ENCODE measurements around the gene CIITA.

GRCh38 chr16:10934325-10935107, 57.5 kb downstream of the CIITA start:
- TF ChIP-seq CTCF (IDR thresholded peaks at IDR 0.05; ENCODE audit: insufficient read depth, low read length, poor library complexity, severe bottlenecking) (no peak), EZH2phosphoT487 (conservative IDR thresholded peaks at IDR 0.05; ENCODE audit: low read length) (no peak)

Data from SU-DHL-6 (cell line).